NCI-H187 treated with DMSO at 0.1 percent for 48 hours (cell line): ENCODE data around the gene NMRK2.
"Not testable (repeated sequence)": the region's sequence is repeated elsewhere in the genome, so short reads cannot be mapped to it uniquely, and the experiment has no call there.

ENCODE experiments used
- DNase-seq: peaks from one replicate; lab custom pipeline; 2025; lab: John Stamatoyannopoulos, UW

NMRK2 gene, protein sequence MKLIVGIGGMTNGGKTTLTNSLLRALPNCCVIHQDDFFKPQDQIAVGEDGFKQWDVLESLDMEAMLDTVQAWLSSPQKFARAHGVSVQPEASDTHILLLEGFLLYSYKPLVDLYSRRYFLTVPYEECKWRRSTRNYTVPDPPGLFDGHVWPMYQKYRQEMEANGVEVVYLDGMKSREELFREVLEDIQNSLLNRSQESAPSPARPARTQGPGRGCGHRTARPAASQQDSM

GRCh38 chr19:3932931-3933810 lies at the start of gene NMRK2:
NMRK2 (plus strand) TSS chr19:3933069; CDS start chr19:3933672, 603 bp downstream.
- DNase-seq = no peak

- no peak for DNase-seq
Measured at GRCh38 chr19:3890591-3890990, 42.3 kb upstream of the NMRK2 start.

DNA sequence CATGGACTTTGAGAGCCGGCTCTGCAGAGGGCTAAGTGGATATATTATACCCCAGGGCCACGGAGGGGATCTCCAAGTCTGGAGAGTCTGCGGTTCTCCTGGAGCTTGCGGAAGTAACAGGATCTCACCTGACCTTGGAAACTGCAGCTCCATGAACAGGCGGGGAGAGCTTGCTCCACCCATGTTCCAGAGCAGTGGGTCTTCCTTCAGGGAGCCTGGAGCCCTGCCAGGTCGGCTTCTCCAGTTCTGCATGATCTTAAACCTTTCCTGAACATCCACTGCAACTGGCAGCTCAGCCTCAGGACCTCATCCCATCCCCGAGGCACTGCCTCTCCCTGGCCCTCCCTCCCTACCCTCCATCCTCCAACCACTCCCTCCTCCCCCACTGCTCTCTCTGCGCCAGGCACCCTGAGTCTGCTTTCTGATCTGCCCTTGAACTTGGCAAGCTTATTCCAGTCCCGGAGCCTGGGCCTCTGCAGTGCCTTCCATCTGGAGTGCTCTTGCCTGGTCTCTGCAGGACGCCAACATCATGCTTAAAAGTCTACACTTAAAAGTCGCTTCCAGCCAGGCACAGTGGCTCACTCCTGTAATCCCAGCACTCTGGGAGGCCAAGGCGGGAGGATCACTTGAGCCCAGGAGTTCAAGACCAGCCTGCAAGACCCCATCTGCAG lies 39.2 kb upstream of the NMRK2 start:
- DNase-seq = peak; percentile 18

DNA sequence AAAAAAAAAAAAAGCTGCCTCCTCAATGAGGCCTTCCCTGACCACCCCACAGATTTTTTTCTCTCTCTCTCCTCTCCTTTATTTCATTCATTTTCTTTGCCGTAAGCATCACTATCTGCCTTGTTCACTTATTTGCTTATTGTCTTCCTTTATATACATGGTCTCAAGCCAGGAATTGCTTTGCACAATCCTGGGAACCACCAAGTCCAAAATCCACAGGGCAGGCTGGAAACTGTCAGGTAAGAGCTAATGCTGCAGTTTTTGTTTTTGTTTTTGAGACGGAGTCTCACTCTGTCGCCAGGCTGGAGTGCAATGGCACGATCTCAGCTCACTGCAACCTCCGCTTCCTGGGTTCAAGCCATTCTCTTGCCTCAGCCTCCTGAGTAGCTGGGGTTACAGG lies 37.9 kb upstream of the NMRK2 start:
- DNase-seq = not testable (repeated sequence)

- DNase-seq = no peak
Measured at GRCh38 chr19:3895788-3896187, 37.1 kb upstream of the NMRK2 start.

GRCh38 chr19:3897936-3898335 lies 34.9 kb upstream of the NMRK2 start:
- no peak for DNase-seq

- DNase-seq = no peak
Measured at GRCh38 chr19:3898426-3898825, 34.4 kb upstream of the NMRK2 start.

DNA sequence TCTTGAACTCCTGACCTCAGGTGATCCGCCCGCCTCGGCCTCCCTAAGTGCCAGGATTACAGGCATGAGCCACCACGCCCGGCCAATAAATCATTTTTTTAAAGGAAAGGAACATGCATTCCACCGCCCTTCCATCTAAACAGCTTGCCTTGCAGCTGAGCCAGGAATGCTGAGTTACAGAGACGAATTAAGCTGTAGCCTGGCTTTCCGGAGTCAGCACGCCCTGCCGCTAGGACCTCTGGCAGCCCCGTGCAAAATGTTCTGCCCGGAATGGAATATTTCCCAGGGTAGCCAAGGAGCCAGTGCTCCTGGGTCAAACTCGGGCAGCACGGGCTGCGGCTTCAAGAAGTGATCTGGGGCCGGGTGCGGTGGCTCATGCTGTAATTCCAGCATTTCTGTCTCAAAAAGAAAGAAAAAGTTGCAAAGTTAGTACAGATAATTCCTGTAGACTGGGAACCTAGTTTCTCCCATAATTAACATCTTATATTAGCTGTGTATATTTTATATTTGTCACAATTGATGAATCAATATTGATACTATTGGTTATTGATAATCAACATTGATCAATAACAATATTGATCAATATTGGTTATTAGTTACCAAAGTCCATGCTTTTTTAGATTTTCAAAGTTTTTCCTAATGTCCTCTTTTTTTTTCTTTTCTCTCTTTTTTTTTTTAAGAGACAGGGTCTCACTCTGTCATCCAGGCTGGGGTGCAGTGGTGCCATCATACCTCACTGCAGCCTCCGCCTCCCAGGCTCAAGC lies 33.2 kb upstream of the NMRK2 start:
- DNase-seq = no peak

DNA sequence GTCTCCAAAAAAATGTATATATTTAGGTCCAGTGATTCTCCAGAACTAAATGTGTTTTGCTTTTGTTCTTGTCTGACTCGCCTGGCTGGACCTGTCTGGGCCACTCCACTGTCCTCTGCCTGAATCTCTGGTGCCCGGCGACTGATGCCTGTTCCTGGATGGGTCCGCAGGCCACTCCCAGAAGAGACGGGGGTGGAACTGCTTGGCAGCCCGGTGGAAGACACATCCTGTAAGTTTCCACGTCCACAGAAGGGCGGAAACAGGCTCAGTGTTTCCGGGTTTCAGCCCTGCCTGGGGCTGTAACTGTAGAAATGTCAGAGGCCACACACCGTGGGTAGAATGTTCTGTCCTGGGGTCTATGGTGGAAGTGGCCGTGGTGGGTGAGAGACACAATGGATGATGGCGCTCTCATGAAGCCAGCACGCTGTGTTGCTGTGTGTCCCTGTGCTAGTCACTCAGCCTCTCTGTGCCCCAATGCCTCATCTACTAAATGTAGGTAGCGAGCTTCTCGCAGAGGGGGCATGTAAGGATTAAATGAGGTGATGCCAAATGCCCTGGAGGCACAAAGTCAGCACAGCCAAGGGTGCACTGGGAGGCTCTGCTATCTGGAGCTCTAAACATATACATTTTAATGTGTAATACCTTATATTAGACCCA lies 30.4 kb upstream of the NMRK2 start:
- no peak for DNase-seq

DNA sequence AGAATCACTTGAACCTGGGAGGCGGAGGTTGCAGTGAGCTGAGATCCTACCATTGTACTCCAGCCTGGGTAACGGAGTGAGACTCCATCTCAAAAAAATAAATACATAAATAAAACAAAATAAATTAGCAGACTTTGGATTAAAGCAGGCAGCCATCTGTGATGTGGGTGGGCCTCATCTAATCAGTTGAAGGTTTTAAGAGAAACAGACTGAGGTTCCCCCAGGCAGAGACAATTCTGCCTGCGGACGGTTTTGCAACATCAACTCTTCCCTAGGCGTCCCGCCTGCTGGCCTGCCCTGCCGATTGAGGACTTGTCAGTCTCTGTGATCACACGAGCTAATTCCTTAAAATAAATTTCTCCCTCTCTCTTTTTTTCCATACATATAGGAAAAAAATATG lies 28.6 kb upstream of the NMRK2 start:
- DNase-seq = no peak

DNA sequence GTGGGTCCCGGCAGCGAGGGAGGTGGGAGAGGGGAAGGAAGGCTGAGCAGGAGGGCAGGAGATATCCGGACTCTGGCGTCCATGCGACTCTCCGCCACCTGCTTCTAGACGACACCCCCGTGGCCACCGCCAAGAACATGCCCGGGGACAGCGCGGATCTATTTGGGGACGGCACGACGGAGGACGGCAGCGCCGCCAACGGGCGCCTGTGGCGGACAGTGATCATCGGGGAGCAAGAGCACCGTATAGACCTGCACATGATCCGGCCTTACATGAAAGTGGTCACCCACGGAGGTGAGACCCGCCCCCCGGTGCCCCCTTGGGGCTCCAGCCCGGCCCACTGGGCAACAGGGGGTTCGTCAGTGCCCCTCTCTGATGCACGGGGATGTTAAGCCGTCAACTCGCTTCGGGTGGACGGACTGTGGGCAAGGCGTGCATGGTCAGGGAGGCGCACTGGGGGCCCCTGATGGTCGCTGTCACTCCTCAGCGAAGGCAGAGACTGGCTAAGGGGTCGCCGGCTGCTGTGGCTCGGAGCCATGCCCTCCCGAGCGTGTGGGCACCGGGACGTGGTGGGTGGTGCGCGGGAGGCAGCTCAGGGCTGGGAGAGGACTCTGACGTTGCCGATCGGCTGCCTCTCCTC lies 25.1 kb upstream of the NMRK2 start:
- DNase-seq = no peak

- no peak for DNase-seq
Measured at GRCh38 chr19:3908266-3909054, 24.4 kb upstream of the NMRK2 start.

GRCh38 chr19:3910105-3910504 lies 22.8 kb upstream of the NMRK2 start:
- no peak for DNase-seq

GRCh38 chr19:3914199-3914598 lies 18.7 kb upstream of the NMRK2 start:
- DNase-seq = no peak

- DNase-seq = no peak
Measured at GRCh38 chr19:3916033-3916432, 16.8 kb upstream of the NMRK2 start.

DNA sequence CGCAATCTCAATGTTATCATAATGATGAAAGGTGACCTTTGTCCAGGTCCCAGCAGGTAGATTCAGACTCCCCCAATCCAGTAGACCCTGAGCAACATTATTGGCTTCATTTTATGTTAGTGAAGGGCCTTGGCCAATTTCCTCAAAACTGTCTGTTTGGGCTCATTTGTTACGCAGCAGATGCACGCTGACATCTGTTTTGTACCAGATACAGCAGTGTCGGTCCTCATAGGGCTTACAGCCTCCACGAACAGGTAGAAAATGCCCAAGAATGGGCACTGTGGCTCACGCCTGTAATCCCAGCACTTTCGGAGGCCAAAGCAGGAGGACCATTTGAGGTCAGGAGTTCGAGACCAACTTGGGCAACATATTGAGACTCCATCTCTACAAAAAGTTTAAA lies 13.1 kb upstream of the NMRK2 start:
- no peak for DNase-seq

DNA sequence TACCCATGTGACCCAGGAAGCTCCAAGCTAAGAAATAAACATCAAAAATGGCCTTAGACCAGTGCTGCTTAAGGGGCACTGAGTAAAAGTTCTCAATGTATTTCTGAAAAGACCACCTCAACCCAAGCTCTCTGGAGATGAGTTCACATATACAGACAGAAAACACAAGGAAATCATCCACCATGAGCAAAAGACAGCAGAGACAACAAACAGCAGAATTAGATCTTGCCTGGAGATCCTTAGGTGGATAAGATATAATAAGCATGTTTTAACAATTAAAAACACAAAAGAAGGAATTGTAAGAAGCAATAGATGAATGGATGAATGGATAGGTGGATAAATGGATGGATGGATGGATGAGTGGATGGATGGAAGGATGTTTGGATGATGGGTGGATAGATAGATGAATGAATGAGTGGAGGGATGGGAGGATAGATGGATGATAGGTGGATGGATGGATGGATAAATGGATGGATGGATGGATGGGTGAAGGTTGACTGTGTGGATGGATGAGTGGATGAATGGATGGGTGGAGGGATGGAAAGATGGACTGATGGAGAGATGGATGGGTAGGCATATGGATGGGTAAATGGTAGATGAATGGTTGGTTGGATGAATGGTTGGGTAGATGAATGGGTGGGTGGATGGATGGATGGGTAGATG lies 9.6 kb upstream of the NMRK2 start:
- no peak for DNase-seq

GRCh38 chr19:3923912-3924311 lies 9.0 kb upstream of the NMRK2 start:
- no peak for DNase-seq

DNA sequence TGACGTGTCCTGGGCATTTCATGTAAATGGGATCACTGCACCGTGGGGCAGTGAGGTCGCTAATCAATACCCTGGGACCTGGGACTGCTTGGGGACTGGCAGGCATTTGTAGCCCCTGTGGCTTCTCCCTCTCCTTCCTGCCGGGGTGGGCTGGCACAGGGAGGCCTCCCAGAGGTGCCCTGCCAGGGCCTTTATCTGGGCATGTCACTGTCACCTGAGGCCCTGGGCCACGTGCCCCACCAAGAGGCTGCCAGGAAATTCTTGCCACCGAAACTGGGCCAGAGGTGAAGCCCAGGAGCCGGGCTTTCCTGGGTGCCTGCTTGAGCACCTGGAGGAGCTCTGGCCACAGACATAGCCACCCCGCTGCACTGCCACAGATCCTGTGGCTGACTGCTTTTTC lies 1.8 kb upstream of the NMRK2 start:
- DNase-seq = no peak
